ENCODE measurements around the gene PREX1. TPM values are rescaled to one million over a fixed set of nuclear protein-coding genes. Genes with fewer than 3 reads are reported as not detected.

The PREX1 gene
- total RNA-seq, 1 donor from 2014 or later: 15.8 TPM

- DNase-seq: no peak
Observed at GRCh38 chr20:48702455-48702913, 125.3 kb downstream of the PREX1 start.

GRCh38 chr20:48701702-48702101 lies 126.1 kb downstream of the PREX1 start:
- DNase-seq: no peak

GRCh38 chr20:48698507-48699267 lies 129.1 kb downstream of the PREX1 start:
- DNase-seq: no peak

GRCh38 chr20:48697845-48698491 lies 129.8 kb downstream of the PREX1 start:
- no peak for DNase-seq

GRCh38 chr20:48696671-48697070 lies 131.1 kb downstream of the PREX1 start:
- DNase-seq: no peak

- no peak for DNase-seq
Observed at GRCh38 chr20:48695738-48696137, 132.1 kb downstream of the PREX1 start.

GRCh38 chr20:48695255-48695654 lies 132.5 kb downstream of the PREX1 start:
- no peak for DNase-seq

- no peak for DNase-seq
Observed at GRCh38 chr20:48694381-48694865, 133.4 kb downstream of the PREX1 start.

- no peak for DNase-seq
Observed at GRCh38 chr20:48691523-48691922, 136.3 kb downstream of the PREX1 start.

- no peak for DNase-seq
Observed at GRCh38 chr20:48690888-48691287, 136.9 kb downstream of the PREX1 start.

GRCh38 chr20:48689874-48690571 lies 137.8 kb downstream of the PREX1 start:
- no peak for DNase-seq

- no peak for DNase-seq
Observed at GRCh38 chr20:48689388-48689787, 138.4 kb downstream of the PREX1 start.

GRCh38 chr20:48688579-48688978 lies 139.2 kb downstream of the PREX1 start:
- DNase-seq: no peak

- DNase-seq: no peak
Observed at GRCh38 chr20:48687117-48687800, 140.5 kb downstream of the PREX1 start.

GRCh38 chr20:48686238-48687116 lies 141.3 kb downstream of the PREX1 start:
- no peak for DNase-seq

- DNase-seq: peak; percentile 13
Observed at GRCh38 chr20:48685300-48685699, 142.5 kb downstream of the PREX1 start.

- no peak for DNase-seq
Observed at GRCh38 chr20:48684501-48685041, 143.2 kb downstream of the PREX1 start.

- DNase-seq: no peak
Observed at GRCh38 chr20:48683467-48684175, 144.2 kb downstream of the PREX1 start.

- DNase-seq: peak; percentile 90
Observed at GRCh38 chr20:48682529-48683363, 145.1 kb downstream of the PREX1 start.

Measured in skin of body (tissue), 2 donors.